HG03342 (cell line): Measurements from ENCODE around the gene SH3BP4.

Experiments
- ATAC-seq: cut with Tn5 transposase; IDR thresholded peaks from one replicate; pipeline ENCODE4 v1.9.1; 2021; ENCODE audit warnings: mild to moderate bottlenecking, moderate library complexity; ENCODE audit not compliant: unreplicated experiment

SH3BP4 gene, protein sequence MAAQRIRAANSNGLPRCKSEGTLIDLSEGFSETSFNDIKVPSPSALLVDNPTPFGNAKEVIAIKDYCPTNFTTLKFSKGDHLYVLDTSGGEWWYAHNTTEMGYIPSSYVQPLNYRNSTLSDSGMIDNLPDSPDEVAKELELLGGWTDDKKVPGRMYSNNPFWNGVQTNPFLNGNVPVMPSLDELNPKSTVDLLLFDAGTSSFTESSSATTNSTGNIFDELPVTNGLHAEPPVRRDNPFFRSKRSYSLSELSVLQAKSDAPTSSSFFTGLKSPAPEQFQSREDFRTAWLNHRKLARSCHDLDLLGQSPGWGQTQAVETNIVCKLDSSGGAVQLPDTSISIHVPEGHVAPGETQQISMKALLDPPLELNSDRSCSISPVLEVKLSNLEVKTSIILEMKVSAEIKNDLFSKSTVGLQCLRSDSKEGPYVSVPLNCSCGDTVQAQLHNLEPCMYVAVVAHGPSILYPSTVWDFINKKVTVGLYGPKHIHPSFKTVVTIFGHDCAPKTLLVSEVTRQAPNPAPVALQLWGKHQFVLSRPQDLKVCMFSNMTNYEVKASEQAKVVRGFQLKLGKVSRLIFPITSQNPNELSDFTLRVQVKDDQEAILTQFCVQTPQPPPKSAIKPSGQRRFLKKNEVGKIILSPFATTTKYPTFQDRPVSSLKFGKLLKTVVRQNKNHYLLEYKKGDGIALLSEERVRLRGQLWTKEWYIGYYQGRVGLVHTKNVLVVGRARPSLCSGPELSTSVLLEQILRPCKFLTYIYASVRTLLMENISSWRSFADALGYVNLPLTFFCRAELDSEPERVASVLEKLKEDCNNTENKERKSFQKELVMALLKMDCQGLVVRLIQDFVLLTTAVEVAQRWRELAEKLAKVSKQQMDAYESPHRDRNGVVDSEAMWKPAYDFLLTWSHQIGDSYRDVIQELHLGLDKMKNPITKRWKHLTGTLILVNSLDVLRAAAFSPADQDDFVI

DNA sequence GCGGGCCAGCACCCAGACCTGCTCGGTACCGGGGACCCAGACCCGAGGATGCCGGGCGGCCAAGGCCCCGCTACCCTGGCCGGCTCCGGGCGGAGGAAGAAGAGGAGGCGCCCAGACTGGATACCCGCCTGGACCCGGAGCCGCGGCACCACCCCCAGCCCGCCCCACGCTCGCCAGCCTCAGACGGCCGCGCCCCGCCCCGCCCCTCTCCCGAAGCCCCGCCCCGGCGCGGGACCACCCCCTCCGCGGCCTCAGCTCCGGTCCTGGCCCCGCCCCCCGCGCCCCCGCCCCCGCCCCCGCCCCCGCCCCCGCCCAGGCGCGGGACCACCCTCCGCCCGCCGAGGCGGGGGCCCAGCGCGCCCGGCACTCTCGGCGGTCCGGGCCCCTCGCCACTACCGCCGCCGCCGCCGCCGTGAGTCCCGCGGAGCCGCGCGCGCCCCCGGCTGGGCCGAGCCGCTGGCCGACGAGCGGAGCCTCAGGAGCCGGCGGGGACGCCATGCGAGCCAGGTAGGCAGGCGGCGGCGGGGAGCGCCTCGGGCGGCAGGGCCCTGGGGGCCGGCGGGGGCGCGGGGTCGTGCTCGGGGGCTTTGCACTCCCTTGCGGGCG lies at the start of gene SH3BP4:
TSS of gene SH3BP4 (plus strand) at position 354 of the 606 bp plus-strand sequence. CDS start 82,986 bp downstream, outside the sequence.
- ATAC-seq, result no peak

DNA sequence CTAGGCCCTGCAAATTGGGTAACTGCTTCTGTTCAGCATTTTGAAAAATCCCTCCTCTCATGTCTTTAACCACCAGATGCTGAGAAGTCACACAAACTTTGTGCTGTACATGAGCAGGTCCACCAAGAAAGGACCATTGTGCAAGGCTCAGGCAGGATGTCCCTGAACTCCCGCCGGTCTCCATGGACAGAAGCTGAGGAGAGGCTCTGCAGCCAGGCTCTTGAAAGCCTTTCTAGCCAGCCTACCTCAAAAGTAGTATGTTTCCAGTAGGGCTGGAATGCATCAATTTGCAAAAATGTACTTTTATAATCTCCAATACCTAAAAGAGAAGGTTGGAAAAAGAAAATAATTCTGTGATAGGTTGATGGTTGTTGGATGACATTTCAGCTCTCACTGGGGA lies 47.0 kb upstream of the SH3BP4 start:
- no peak for ATAC-seq

DNA sequence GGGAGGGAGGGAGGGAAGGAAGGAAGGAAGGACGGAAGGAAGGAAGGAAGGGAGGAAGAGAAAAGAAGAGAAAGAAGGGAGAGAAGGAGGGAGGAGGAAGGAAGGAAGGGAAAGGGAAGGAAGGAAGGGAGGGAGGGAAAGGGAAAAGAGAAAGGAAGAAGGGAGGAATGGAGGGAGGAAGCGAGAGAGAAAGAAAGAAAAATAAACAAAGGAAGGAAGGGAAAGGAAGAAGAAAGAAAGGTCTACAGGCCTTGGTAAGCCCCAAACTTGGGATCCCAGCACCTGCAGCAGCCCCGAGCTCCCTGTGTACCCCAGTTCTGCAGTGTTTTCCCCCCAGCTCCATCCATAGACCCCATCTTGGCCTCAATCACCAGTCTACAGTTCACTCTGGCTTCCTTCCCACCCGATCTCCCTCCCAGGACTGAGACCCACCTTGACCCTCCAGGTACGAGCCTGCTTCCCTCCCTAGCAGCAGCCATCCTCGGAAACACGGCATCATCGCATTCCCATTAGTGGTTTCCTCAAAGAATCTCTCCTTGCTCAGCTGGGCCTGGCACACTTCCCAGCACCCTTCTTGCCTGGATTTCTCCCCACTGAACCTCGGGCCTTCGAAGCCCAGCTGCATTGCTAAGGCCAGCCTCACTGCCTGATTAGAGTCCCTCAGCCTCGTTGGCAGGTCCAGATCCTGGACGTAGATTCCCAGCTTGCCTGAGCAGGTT lies 46.1 kb upstream of the SH3BP4 start:
- ATAC-seq, result no peak

DNA sequence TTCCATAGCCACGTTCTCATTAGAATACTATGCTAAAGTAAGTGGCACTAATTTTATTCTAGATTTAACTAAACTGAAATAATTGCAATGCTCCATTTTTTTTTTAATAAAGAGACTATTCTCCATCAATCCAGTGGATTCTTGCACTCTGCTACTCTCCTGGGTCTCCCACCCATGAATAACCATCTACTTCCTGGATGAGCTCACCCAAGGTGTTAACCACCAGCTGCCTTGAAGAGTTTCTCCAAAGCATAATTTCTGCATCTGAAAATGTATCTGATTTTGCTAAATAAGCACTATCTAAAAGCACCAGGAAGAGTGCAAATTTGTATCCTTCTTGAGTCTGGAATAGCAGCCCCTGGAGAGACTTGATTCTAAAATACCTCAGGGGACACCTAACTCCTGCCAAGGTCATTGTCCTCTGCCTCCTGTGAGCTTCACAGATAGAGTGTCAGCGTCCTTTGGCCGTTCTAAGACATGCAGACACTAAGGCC lies 41.6 kb upstream of the SH3BP4 start:
- no peak for ATAC-seq

DNA sequence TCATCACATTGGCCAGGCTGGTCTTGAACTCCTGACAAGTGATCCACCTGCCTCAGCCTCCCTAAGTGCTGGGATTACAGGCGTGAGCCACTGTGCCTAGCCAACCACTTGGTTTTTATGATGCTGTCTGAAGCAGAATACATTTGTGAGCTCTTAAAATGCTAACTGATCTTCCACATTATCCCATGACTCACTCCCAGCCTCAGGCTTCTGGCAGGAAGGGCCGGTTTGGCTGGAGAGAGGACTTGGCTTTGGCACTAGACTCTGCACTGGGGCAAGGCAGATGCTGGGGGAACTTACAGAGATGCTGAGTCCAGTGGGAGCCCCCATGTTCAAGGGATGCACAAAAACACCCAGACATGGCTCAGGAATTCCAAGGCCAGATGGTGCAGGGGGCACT lies 40.5 kb upstream of the SH3BP4 start:
- no peak for ATAC-seq

DNA sequence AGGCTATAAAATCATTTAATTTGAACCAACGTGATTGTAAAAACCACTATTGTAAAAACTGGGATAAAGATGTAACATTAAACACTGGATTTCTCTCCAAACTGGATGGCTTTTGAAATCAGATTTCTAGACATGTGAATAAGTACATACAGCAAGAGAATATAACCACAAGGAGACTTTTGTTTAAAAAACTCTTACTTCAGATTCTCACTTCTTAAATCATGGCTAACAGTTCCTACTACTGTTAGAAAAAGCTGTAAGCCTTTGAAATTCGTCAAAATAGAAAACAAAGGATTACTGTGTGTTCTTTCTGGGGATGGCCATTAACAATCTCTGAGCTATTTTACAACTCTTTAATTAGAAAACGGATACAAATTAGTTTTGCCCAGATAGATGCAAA lies 39.4 kb upstream of the SH3BP4 start:
- no peak for ATAC-seq

DNA sequence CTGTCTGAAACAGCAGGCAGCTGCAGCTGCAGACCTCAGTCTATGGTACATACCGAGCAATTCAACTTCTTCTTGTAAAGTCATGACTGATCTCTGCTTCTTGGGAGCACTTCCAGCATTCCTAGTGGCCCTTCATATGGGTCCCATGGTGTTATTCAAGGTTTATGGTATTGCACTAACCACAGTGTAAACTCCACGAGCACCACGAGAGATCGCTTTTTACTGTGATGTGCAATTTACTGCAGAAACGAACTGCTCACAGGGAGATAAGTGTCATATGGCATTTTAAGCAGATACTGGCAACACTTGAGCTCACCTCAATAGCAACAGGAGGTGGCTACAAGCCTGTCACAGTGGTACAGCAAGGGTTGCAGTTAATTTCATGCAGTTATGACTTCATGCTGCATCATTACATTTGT lies 38.6 kb upstream of the SH3BP4 start:
- ATAC-seq, result no peak

DNA sequence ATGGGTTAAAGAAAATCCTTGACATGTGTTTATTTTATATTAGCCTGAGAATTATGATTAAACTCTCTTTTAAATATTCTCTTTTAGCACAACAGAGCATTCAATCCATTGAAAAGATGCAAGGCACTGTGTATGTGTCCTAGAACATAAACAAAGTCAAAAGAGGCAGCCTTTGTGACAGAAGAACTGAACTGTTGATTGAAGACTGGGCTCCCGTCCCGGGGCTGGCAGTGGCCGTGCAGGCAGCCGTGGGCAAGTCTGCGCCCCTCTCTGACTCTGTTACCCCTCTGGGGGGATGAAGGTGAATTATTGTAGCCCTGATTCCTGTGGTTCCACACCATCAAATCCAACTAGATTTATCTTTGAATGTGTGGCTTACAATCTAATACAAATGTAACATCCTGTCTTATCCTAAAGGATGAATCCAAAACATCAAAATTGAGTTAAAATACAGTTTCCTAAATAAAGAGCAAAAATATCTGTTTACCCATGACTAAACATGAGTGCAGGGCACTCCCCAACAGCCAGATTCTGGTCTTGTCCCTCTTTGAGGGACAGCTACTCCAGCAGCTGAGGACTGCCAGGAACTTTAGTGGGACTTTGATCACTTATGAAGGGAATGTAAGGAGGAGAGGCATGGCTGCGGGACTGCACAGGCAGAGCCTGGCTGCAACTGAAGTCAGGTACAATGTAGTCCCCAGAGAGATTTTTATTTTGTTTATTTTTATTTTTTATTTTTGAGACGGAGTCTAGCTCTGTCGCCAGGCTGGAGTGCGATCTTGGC lies 37.3 kb upstream of the SH3BP4 start:
- ATAC-seq, result no peak

DNA sequence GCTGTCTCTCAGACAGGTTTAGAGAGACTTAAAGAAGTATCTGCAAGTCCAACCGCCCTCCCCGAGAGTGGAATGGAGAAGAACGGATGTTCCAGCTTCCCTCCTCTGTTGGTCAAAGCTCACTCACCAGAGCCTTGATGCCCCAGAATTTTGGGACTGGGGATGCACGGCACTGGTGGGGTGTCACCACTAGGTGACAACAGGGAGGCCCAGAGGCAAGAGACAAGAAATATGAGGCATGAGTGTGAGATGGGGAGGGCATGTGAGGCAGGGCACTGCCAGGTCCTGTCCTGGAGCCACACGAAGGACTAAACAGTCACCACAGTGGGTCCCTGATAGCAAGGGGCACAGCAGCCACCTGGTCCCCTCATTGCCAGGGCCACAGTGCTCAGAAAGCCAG lies 35.1 kb upstream of the SH3BP4 start:
- ATAC-seq, result no peak

DNA sequence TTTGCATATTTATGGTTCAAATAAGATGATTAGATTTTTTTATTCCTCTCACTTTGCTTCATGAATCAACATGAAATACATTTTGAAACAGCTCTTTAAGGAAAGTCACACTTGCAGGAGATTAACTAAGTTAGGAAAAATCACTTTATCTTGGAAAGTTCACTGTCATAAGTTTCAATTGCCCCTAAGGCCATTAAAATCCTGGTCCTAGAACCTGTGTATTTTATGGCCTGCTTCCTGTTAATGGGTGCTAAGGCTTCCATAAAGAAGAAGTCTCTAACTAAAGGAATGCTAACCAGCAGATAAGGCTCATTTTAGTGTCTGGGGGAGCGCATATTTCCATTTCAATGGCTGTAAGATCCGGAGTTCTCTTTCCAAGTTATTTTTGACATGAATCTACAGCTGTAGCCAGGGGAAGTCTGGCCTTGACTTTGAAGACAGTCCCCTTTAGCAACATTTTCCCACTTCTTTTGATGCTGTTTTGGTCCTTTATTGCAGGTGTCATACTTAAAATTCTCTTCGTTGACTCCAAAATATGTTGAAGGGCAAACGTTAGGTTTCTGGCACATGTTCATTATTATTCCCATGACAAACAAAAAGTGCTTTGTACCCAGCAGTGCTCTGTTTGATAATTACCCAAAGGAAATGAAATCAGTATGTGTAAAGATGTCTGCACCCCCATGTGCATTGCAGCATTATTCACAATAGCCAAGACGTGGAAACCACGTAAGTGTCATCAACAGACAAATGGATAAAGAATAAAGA lies 34.4 kb upstream of the SH3BP4 start:
- ATAC-seq, result no peak

DNA sequence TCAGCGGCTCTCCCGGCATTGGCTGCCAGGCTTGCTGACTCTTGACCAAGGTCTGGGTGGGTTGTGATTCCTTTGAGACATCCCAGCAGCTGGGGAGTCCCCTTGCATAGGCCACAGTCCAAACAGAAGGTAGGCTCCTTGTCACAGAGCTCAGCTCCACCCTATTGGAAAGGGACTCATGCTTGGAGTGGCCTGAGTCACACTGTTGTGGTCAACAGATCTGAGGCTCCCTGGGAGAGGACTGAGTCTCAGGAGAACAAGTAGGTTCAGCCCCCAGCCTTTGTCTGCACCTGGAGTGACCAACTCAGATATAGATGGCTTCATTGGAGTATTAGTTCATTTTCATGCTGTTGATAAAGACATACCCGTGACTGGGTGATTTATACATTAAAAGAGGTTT lies 32.1 kb upstream of the SH3BP4 start:
- ATAC-seq, result no peak

DNA sequence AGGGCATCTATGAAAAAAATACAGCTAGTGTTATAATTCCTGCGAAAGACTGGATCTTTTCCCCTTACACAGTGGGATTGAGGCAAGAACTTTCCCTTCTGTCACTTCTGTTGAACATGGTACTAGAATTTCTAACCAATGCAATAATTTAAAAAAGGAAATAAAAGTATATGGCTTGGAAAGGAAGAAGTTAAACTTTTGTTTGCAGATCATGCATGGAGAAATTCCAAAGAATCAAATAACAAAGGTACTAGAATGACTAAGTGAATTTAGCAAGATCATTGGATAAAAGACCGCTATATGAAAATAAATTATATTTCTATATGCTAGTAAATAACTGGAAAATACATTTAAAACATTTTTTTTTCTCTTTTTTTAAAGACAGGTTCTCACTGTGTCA lies 31.0 kb upstream of the SH3BP4 start:
- no peak for ATAC-seq

DNA sequence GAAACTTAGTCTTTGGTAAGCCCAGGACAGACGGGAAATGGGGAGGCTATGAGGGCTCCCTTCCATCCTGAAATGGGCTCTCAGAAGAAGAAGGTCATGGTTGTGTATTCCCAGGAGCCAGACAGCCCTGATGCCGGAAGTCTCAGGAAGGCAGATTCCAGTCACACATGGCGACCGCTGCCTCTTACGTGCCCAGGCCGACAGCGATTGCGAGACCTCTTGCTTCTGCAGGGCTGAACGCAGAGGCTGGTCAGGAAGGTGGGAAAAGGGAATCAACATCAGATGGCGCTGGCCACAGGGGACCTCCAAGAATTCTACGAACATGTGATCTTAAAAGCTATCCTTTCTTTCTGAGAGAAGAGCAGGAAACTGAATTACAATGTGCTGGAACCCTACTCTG lies 22.8 kb upstream of the SH3BP4 start:
- no peak for ATAC-seq

DNA sequence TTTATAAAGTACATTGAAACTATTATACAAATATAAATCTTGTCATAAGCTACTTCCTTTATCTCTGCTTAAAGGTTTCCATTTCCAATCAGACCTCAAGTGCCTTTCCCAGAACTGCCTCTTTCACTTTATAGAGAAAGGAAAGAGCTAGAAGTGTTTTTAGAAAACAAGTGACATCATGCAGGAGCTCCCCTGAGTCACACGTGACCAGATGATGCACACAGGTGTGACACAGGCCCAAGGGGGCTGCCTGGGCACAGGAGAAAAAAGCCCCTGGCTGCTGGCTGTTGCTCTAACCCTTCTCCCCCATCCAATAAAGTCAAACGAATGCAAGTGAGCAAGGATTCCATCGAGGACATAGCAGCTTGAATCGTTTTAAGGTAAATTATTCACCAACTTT lies 21.4 kb upstream of the SH3BP4 start:
- ATAC-seq, result no peak

DNA sequence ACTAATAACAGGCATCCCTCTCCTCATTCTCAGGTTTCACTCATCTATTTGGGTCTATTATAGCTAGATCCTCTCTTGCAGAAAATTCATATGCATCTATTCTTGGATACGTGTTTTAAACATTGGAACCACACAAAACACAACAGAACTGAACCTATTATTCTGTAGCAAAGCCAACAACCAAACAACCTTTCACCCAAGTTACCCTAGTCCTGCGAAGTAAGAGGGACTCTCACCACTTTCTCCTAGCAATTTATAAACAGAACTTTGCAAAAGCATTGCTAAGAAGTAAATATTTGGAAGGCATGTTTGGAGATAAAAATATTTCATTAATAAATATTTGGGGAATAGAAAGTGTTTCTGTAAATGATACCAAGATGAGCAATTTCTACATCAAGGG lies 20.4 kb upstream of the SH3BP4 start:
- no peak for ATAC-seq

DNA sequence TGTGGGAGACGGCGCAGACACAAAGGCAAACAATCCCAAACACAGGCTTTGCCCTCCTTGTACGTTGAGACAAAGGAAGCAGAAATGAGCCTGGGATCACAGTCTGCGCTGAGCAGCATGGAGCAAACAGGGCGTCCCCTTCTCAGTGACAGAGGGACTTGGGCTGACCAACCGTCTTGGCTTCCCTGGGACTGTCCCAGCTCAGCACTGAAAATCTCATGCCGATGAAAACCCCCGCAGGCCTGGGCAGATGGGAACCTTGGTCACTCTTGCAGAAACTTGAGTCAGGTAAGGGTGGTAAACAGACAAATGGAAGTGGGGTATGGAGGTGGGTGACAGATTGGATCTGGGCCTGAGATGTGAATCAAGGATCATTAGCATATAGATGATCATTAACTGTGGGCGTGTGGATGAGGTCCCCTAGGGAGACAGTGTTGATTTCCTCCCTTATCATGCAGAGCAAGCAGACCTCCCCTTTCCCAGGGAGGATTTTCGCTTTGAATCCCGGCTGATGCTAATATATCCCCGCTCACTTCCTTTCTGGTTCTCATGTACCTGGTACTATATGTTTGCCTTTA lies 19.1 kb upstream of the SH3BP4 start:
- no peak for ATAC-seq

DNA sequence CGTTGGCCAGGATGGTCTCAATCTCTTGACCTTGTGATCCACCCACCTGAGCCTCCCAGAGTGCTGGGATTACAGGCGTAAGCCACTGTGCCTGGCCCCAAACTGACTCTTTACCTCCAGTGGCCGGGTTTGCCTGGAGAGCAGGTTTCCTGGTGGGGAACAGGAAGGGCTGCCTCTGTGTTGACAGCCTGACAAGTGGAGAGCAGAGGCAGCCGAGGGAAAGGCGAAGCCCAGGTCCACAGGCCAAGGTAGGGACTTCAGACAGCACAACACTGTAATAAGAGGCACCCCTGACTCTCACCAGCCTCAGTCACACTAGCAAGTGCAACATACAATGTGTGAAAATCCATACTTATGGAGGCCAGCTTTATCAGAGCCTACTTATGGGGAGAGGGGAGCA lies 16.5 kb upstream of the SH3BP4 start:
- ATAC-seq, result no peak

DNA sequence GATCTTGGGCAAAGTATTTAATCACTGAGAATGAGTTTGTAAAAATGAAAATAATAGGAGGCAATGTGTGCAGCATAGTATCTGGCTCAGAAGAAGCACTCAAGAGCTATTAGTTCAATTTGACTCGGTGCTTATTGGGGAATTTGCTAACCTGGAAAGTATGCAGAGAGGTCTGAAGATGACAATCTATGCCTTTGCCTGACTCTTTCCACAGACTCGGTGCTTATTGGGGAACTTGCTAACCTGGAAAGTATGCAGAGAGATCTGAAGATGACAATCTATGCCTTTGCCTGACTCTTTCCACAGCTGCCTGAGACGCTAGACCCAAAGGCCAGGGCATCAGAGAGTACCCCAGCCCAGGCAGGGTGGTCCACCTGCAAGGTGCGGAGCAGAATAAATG lies 12.2 kb upstream of the SH3BP4 start:
- ATAC-seq, result no peak

DNA sequence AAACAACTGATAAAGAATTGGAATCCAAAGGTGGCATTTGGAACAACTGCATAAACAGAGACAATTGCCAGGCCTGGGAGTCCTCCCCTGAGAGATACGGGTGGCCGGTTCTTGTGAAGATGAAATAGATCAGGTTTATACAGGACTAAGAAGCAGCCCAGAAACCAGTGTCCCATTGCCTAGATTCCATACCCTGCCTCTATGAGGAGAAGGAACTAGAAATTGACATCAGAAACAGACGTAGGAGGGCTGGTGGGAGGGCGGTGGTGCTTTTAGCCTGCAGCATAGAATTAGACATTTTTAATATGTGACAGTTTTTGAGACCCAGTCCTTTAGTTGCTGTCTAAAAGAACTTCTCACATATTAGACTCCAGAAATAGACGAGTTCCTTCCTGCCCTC lies 11.8 kb upstream of the SH3BP4 start:
- ATAC-seq, result no peak
